MCF 10A (cell line): ENCODE measurements around the gene LCLAT1. TPM values are rescaled to one million over a fixed set of nuclear protein-coding genes. Genes with fewer than 3 reads are reported as not detected.
"Not testable (repeated sequence)": the region's sequence is repeated elsewhere in the genome, so short reads cannot be mapped to it uniquely, and the experiment has no call there.

Experiments
- BruUV-seq: library from RNA; stranded (reverse); fragments of 400-500 nt; replicated peaks from 2 replicates; lab custom pipeline; 2021; lab: Mats Ljungman, UMichigan
- CTCF ChIA-PET: fragments of 300-600 bp; sonication (Branson Sonifier 250); formaldehyde crosslinking; extraction: SDS; loops from one replicate; lab custom pipeline; 2021; ENCODE audit warnings: antibody characterized with exemption, inconsistent platforms; lab: Yijun Ruan, JAX
- POLR2A ChIA-PET: fragments of 300-600, 350-650 bp; sonication (Branson Sonifier 250); formaldehyde crosslinking; extraction: SDS; loops from one replicate; lab custom pipeline; 2020; ENCODE audit warnings: antibody characterized with exemption, inconsistent platforms; lab: Yijun Ruan, JAX
- DNase-seq: peaks from one replicate; pipeline ENCODE4 v3.0.0-alpha.2; 2018; ENCODE audit not compliant: unreplicated experiment
- H3K27ac Mint-ChIP-seq: one replicate; pipeline ENCODE4 v1.8.0; 2022; ENCODE audit warnings: mild to moderate bottlenecking, low read depth, mixed read lengths; ENCODE audit not compliant: unreplicated experiment
- H3K27me3 Mint-ChIP-seq: one replicate; pipeline ENCODE4 v1.8.0; 2022; ENCODE audit warnings: mixed read lengths; ENCODE audit not compliant: insufficient read depth, unreplicated experiment
- H3K36me3 Mint-ChIP-seq: one replicate; pipeline ENCODE4 v1.8.0; 2022; ENCODE audit warnings: mild to moderate bottlenecking, moderate library complexity, mixed read lengths; ENCODE audit not compliant: insufficient read depth, unreplicated experiment
- H3K4me1 Mint-ChIP-seq: one replicate; pipeline ENCODE4 v1.8.0; 2022; ENCODE audit warnings: mixed read lengths; ENCODE audit not compliant: insufficient read depth, unreplicated experiment
- H3K4me3 Mint-ChIP-seq: one replicate; pipeline ENCODE4 v1.8.0; 2022; ENCODE audit warnings: mild to moderate bottlenecking, moderate library complexity, mixed read lengths; ENCODE audit not compliant: unreplicated experiment
- H3K9me3 Mint-ChIP-seq: one replicate; pipeline ENCODE4 v1.8.0; 2022; ENCODE audit warnings: mixed read lengths; ENCODE audit not compliant: unreplicated experiment
- intact Hi-C: fragments of 100-400 bp; cut with micrococcal nuclease; formaldehyde crosslinking; loops from 2 replicates; pipeline ENCODE4 v1.14.1; 2022
- total RNA-seq: library from RNA; stranded (reverse); gene quantifications from 2 replicates; pipeline ENCODE4 v1.2.3, GENCODE V29; 2022
- TF ChIP-seq, protein P1 (sequence below): fragments of 200-600 bp; IDR thresholded peaks from one replicate; pipeline ENCODE4 v1.8.0; 2022; ENCODE audit warnings: antibody characterized with exemption, mild to moderate bottlenecking; ENCODE audit not compliant: unreplicated experiment

Gene LCLAT1
- total RNA-seq, 1 experiment from 2014 or later = 27.5 TPM

DNA sequence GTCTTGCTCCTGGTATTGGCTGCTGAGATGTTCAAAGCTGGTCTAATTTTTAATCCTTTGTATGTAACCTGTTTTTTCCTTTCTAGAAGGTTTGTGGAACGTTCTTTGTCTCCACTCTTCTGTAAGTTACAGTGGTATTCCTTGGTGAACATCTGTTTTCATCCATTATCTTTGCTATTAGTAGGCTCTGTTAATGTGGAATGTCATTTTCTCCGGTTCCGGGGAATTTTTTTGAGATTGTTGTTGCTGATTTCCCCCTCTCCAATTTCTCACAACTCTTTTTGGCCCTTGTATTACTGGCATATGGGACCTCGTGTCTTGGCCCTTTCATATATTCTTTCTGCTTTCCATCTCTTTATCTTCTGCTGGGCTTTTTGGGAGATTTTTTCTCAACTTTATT lies 63.4 kb downstream of the LCLAT1 start:
- no peak for DNase-seq
- ChIA-PET POLR2A (interaction anchor here (0.7 to 1.7 kb wide), 3 partner anchors 63 to 322 kb away, joined by 3 to 7 read pairs (median 4); partner anchors contain the start of gene LCLAT1), CTCF (interaction anchor here (0.7 kb wide), 1 partner anchor 345 kb away, joined by 4 read pairs; no protein-coding TSS in a partner anchor)
- BruUV-seq = no TSS peak
- Mint-ChIP-seq H3K36me3 (no peaks in the 10 kb centered on the region), H3K4me1 (peaks cover 35% of the 10 kb centered on the region), H3K9me3 (no peaks in the 10 kb centered on the region), H3K27me3 (no peaks in the 10 kb centered on the region), H3K27ac (peak overlapping the region; percentile 55), H3K4me3 (no peak overlapping the region)
- TF ChIP-seq, protein P1, sequence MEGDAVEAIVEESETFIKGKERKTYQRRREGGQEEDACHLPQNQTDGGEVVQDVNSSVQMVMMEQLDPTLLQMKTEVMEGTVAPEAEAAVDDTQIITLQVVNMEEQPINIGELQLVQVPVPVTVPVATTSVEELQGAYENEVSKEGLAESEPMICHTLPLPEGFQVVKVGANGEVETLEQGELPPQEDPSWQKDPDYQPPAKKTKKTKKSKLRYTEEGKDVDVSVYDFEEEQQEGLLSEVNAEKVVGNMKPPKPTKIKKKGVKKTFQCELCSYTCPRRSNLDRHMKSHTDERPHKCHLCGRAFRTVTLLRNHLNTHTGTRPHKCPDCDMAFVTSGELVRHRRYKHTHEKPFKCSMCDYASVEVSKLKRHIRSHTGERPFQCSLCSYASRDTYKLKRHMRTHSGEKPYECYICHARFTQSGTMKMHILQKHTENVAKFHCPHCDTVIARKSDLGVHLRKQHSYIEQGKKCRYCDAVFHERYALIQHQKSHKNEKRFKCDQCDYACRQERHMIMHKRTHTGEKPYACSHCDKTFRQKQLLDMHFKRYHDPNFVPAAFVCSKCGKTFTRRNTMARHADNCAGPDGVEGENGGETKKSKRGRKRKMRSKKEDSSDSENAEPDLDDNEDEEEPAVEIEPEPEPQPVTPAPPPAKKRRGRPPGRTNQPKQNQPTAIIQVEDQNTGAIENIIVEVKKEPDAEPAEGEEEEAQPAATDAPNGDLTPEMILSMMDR = no peak
- intact Hi-C loops = no loop called here

DNA sequence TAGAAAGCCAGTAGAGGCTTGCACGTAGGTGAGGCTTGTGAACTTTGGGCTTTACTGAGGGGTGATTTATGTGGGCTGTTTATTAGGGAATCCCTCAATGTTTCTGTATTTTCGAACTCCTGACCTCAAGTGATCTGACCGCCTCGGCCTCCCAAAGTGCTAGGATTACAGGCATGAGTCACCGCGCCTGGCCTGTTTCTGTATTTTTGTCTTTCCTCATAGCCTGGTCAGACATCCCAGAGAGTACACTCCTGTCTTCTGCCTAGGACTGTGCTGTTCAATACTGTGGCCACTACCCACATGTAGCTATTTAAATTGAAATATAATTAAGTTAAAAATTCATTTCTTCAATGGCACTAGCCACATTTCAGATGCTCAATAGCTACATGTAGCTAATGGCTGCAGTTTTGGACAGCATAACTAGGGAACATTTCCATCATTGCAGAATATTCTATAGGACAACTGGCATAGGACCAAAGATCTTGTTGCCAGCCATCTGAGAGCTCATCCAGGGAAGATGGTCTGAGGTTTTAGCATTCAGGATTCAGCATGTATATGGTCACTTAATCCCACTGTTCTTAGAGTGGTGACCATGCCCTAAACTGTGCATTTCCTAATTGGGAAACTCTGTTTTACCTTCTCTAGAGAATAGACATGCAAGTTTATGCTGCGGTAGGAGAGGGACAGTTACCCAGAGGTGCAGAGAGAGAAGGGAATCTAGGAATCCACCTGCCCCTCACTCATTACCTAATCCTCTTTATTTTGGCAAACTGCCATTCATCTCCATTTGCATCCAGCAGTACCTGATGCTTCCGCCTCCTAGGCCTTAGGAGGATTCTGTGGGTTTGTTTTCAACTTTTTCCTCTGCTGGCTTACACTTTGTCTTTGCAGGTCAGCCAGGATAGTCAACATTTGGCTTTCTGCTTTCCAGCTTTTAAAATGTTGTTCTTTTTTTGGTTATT lies 64.4 kb downstream of the LCLAT1 start:
- intact Hi-C loops = no loop called here
- TF ChIP-seq, protein P1 = no peak
- Mint-ChIP-seq H3K9me3 (no peaks in the 10 kb centered on the region), H3K27me3 (no peaks in the 10 kb centered on the region), H3K36me3 (no peaks in the 10 kb centered on the region), H3K4me3 (no peak overlapping the region), H3K27ac (peak overlapping the region; percentile 55), H3K4me1 (peaks cover 35% of the 10 kb centered on the region)
- no TSS peak for BruUV-seq
- ChIA-PET POLR2A (interaction anchor here (0.7 to 1.7 kb wide), 2 partner anchors 64 to 199 kb away, joined by 4 to 7 read pairs; partner anchors contain the start of gene LCLAT1), CTCF (interaction anchor here (1.4 kb wide), 1 partner anchor 23 kb away, joined by 6 read pairs; no protein-coding TSS in a partner anchor)
- peak; percentile 77 for DNase-seq

DNA sequence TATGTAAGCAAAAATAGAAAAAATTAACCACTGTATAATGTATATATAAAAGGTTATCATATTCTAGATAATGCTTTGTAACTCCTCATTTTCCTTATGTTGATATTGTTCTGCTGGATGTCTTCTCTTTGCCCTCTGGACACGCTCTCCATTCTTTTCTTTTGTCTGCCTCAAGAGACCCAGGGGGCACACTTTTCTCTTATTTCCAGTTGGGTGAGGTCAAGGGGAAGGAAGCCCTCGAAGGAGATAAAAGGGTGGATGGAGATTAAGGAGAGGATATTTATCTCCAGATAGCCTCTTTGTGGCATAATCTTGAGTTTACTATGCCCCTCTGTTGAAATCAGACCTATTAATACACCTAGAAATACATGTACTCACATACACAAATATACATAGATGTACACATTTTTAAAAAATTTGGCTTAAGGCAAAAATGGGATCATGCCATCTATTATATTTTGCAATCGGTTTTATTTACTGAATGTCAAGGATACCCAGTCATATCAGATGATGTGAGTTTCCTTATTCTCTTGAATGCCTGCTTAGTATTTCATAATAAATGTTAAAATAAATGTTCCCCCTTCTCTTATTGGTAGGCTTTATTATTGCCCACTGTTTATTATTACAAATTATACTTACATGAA lies 65.3 kb downstream of the LCLAT1 start:
- Mint-ChIP-seq H3K27me3 (no peaks in the 10 kb centered on the region), H3K27ac (peak overlapping the region; percentile 39), H3K4me3 (no peak overlapping the region), H3K9me3 (peaks cover 4% of the 10 kb centered on the region), H3K4me1 (peaks cover 35% of the 10 kb centered on the region), H3K36me3 (no peaks in the 10 kb centered on the region)
- TF ChIP-seq, protein P1 = no peak
- DNase-seq = peak; percentile 30
- no TSS peak for BruUV-seq
- ChIA-PET CTCF (interaction anchor here (1.4 kb wide), 1 partner anchor 24 kb away, joined by 6 read pairs; no protein-coding TSS in a partner anchor), POLR2A (no interaction called here)
- intact Hi-C loops = no loop called here

DNA sequence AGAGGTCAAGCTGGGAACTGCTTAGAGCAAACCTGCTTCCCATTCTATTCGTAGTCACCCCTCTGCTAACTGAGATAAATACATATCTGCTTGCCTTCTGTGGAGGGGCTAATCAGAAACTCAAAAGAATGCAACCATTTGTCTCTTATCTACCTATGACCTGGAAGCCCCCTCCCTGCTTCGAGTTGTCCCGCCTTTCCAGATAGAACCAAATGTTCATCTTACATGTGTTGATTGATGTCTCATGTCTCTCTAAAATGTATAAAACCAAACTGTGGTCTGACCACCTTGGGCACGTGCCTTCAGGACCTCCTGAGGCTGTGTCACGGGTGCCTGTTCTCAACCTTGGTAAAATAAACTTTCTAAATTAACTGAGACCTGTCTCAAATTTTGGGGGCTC lies 66.6 kb downstream of the LCLAT1 start:
- POLR2A ChIA-PET = not testable (repeated sequence)
- H3K4me1 Mint-ChIP-seq = peaks cover 35% of the 10 kb centered on the region

More for the DNA sequence above, 66.6 kb downstream of the LCLAT1 start:
- H3K36me3 Mint-ChIP-seq, BruUV-seq, H3K9me3 Mint-ChIP-seq, H3K27me3 Mint-ChIP-seq, DNase-seq, CTCF ChIA-PET, intact Hi-C loops, H3K4me3 Mint-ChIP-seq: not testable (repeated sequence)
- H3K27ac Mint-ChIP-seq = peak overlapping the region; percentile 57
